OCI-LY3 (cell line): Measurements from ENCODE around the gene USH2A.

Experiments used
- CTCF ChIP-seq: fragments of 200-600, 300-600 bp; sonication (generic); IDR thresholded peaks from 2 replicates; pipeline ENCODE4 v1.5.1; 2014; ENCODE audit warnings: antibody characterized with exemption, low read length, low read depth
- EZH2phosphoT487 ChIP-seq: fragments of 200-600 bp; shearing (Covaris generic); IDR thresholded peaks from 2 replicates; pipeline ENCODE4 v1.6.1; 2018; ENCODE audit warnings: antibody characterized with exemption, mixed run types, low read depth

DNA sequence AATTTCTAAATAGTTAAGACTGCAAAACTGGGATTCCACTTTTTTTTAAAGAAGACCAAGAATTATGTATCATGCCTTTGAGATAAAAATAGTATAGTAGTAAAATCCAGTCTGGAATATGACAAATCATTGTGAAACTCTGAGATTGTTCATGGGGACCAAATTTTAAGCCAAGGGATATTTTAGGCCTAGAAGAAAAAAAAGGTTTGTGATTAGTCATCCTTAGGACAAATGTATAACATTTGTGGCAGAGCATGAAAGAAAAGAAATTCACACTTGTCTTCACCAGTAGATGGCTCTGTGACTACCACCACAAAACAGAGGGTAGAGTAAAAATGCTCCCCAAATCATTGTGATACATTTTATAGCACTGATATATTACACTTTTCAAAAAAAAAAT is 630.1 kb downstream of the USH2A start:
- TF ChIP-seq CTCF, result peak; percentile 63
- no peak for TF ChIP-seq EZH2phosphoT487
